ENCODE measurements around the gene AATK.

AATK gene

GRCh38 chr17:81187120-81187519, 21.1 kb upstream of the AATK start:
- Histone ChIP-seq H3K4me1 (ENCODE audit: insufficient read depth, low read length) (no peaks in the 10 kb centered on the region), H3K36me3 (ENCODE audit: insufficient read depth, low read length) (no peaks in the 10 kb centered on the region), H3K9me3 (ENCODE audit: low read length) (no peaks in the 10 kb centered on the region), H3K4me3 (ENCODE audit: low read depth in 1 of 2, low read length in 2 of 2) (no peak overlapping the region), H3K9ac (ENCODE audit: low read length) (no peak overlapping the region), H3K27me3 (ENCODE audit: control insufficient read depth in 1 of 2, insufficient read depth in 2 of 2, low read length in 2 of 2) (peaks cover 0 to 2% of the 10 kb centered on the region in 2 donors), H3K27ac (ENCODE audit: low read depth, low read length) (no peak overlapping the region)

GRCh38 chr17:81186203-81186602, 20.2 kb upstream of the AATK start:
- Histone ChIP-seq H3K9me3 (ENCODE audit: low read length) (no peaks in the 10 kb centered on the region), H3K4me1 (ENCODE audit: insufficient read depth, low read length) (no peaks in the 10 kb centered on the region), H3K36me3 (ENCODE audit: insufficient read depth, low read length) (no peaks in the 10 kb centered on the region), H3K27me3 (ENCODE audit: control insufficient read depth in 1 of 2, insufficient read depth in 2 of 2, low read length in 2 of 2) (peaks cover 0 to 5% of the 10 kb centered on the region in 2 donors), H3K4me3 (ENCODE audit: low read depth in 1 of 2, low read length in 2 of 2) (no peak overlapping the region), H3K27ac (ENCODE audit: low read depth, low read length) (no peak overlapping the region), H3K9ac (ENCODE audit: low read length) (no peak overlapping the region)

GRCh38 chr17:81184555-81184954, 18.5 kb upstream of the AATK start:
- Histone ChIP-seq H3K36me3 (ENCODE audit: insufficient read depth, low read length) (no peaks in the 10 kb centered on the region), H3K4me3 (ENCODE audit: low read depth in 1 of 2, low read length in 2 of 2) (no peak overlapping the region), H3K27me3 (ENCODE audit: control insufficient read depth in 1 of 2, insufficient read depth in 2 of 2, low read length in 2 of 2) (peaks cover 0 to 5% of the 10 kb centered on the region in 2 donors), H3K4me1 (ENCODE audit: insufficient read depth, low read length) (no peaks in the 10 kb centered on the region), H3K9ac (ENCODE audit: low read length) (no peak overlapping the region), H3K27ac (ENCODE audit: low read depth, low read length) (no peak overlapping the region), H3K9me3 (ENCODE audit: low read length) (no peaks in the 10 kb centered on the region)

GRCh38 chr17:81183807-81184206, 17.8 kb upstream of the AATK start:
- no peaks in the 10 kb centered on the region for H3K4me1 ChIP-seq (ENCODE audit: insufficient read depth, low read length)
- no peak overlapping the region for H3K27ac ChIP-seq (ENCODE audit: low read depth, low read length)
- H3K9me3 ChIP-seq (ENCODE audit: low read length): no peaks in the 10 kb centered on the region
- no peak overlapping the region for H3K4me3 ChIP-seq (ENCODE audit: low read depth in 1 of 2, low read length in 2 of 2)
- H3K27me3 ChIP-seq (ENCODE audit: control insufficient read depth in 1 of 2, insufficient read depth in 2 of 2, low read length in 2 of 2): peaks cover 0 to 5% of the 10 kb centered on the region in 2 donors
- no peak overlapping the region for H3K9ac ChIP-seq (ENCODE audit: low read length)
- H3K36me3 ChIP-seq (ENCODE audit: insufficient read depth, low read length): no peaks in the 10 kb centered on the region

GRCh38 chr17:81183316-81183715, 17.3 kb upstream of the AATK start:
- no peak overlapping the region for H3K27ac ChIP-seq (ENCODE audit: low read depth, low read length)
- H3K9me3 ChIP-seq (ENCODE audit: low read length): no peaks in the 10 kb centered on the region
- no peaks in the 10 kb centered on the region for H3K36me3 ChIP-seq (ENCODE audit: insufficient read depth, low read length)
- no peaks in the 10 kb centered on the region for H3K4me1 ChIP-seq (ENCODE audit: insufficient read depth, low read length)
- H3K9ac ChIP-seq (ENCODE audit: low read length): no peak overlapping the region
- peaks cover 0 to 5% of the 10 kb centered on the region in 2 donors for H3K27me3 ChIP-seq (ENCODE audit: control insufficient read depth in 1 of 2, insufficient read depth in 2 of 2, low read length in 2 of 2)
- no peak overlapping the region for H3K4me3 ChIP-seq (ENCODE audit: low read depth in 1 of 2, low read length in 2 of 2)

GRCh38 chr17:81182596-81182995, 16.6 kb upstream of the AATK start:
- no peak overlapping the region for H3K27ac ChIP-seq (ENCODE audit: low read depth, low read length)
- no peaks in the 10 kb centered on the region for H3K4me1 ChIP-seq (ENCODE audit: insufficient read depth, low read length)
- H3K27me3 ChIP-seq (ENCODE audit: control insufficient read depth in 1 of 2, insufficient read depth in 2 of 2, low read length in 2 of 2): peaks cover 0 to 5% of the 10 kb centered on the region in 2 donors
- H3K9me3 ChIP-seq (ENCODE audit: low read length): no peaks in the 10 kb centered on the region
- H3K36me3 ChIP-seq (ENCODE audit: insufficient read depth, low read length): no peaks in the 10 kb centered on the region
- H3K9ac ChIP-seq (ENCODE audit: low read length): no peak overlapping the region
- no peak overlapping the region for H3K4me3 ChIP-seq (ENCODE audit: low read depth in 1 of 2, low read length in 2 of 2)

- H3K27ac ChIP-seq (ENCODE audit: low read depth, low read length): no peak overlapping the region
- no peak overlapping the region for H3K4me3 ChIP-seq (ENCODE audit: low read depth in 1 of 2, low read length in 2 of 2)
- H3K9ac ChIP-seq (ENCODE audit: low read length): no peak overlapping the region
- no peaks in the 10 kb centered on the region for H3K9me3 ChIP-seq (ENCODE audit: low read length)
- H3K27me3 ChIP-seq (ENCODE audit: control insufficient read depth in 1 of 2, insufficient read depth in 2 of 2, low read length in 2 of 2): peaks cover 0 to 5% of the 10 kb centered on the region in 2 donors
- H3K4me1 ChIP-seq (ENCODE audit: insufficient read depth, low read length): no peaks in the 10 kb centered on the region
- no peaks in the 10 kb centered on the region for H3K36me3 ChIP-seq (ENCODE audit: insufficient read depth, low read length)
These were observed 15.8 kb upstream of the AATK start for GRCh38 chr17:81181811-81182185.

GRCh38 chr17:81180836-81181810, 15.1 kb upstream of the AATK start:
- Histone ChIP-seq H3K27ac (ENCODE audit: low read depth, low read length) (no peak overlapping the region), H3K27me3 (ENCODE audit: control insufficient read depth in 1 of 2, insufficient read depth in 2 of 2, low read length in 2 of 2) (peaks cover 0 to 5% of the 10 kb centered on the region in 2 donors), H3K36me3 (ENCODE audit: insufficient read depth, low read length) (no peaks in the 10 kb centered on the region), H3K4me1 (ENCODE audit: insufficient read depth, low read length) (no peaks in the 10 kb centered on the region), H3K4me3 (ENCODE audit: low read depth in 1 of 2, low read length in 2 of 2) (no peak overlapping the region), H3K9me3 (ENCODE audit: low read length) (no peaks in the 10 kb centered on the region), H3K9ac (ENCODE audit: low read length) (no peak overlapping the region)

- no peak overlapping the region for H3K9ac ChIP-seq (ENCODE audit: low read length)
- H3K4me3 ChIP-seq (ENCODE audit: low read depth in 1 of 2, low read length in 2 of 2): no peak overlapping the region
- H3K27ac ChIP-seq (ENCODE audit: low read depth, low read length): no peak overlapping the region
- H3K4me1 ChIP-seq (ENCODE audit: insufficient read depth, low read length): no peaks in the 10 kb centered on the region
- H3K36me3 ChIP-seq (ENCODE audit: insufficient read depth, low read length): no peaks in the 10 kb centered on the region
- no peaks in the 10 kb centered on the region for H3K9me3 ChIP-seq (ENCODE audit: low read length)
- peaks cover 0 to 5% of the 10 kb centered on the region in 2 donors for H3K27me3 ChIP-seq (ENCODE audit: control insufficient read depth in 1 of 2, insufficient read depth in 2 of 2, low read length in 2 of 2)
These were observed 13.8 kb upstream of the AATK start for GRCh38 chr17:81179861-81180260.

- H3K9ac ChIP-seq (ENCODE audit: low read length): no peak overlapping the region
- H3K27ac ChIP-seq (ENCODE audit: low read depth, low read length): no peak overlapping the region
- H3K9me3 ChIP-seq (ENCODE audit: low read length): no peaks in the 10 kb centered on the region
- H3K27me3 ChIP-seq (ENCODE audit: control insufficient read depth in 1 of 2, insufficient read depth in 2 of 2, low read length in 2 of 2): peaks cover 0 to 5% of the 10 kb centered on the region in 2 donors
- no peaks in the 10 kb centered on the region for H3K4me1 ChIP-seq (ENCODE audit: insufficient read depth, low read length)
- no peak overlapping the region for H3K4me3 ChIP-seq (ENCODE audit: low read depth in 1 of 2, low read length in 2 of 2)
- no peaks in the 10 kb centered on the region for H3K36me3 ChIP-seq (ENCODE audit: insufficient read depth, low read length)
These were observed 13.2 kb upstream of the AATK start for GRCh38 chr17:81179220-81179619.

- H3K36me3 ChIP-seq (ENCODE audit: insufficient read depth, low read length): no peaks in the 10 kb centered on the region
- H3K9me3 ChIP-seq (ENCODE audit: low read length): no peaks in the 10 kb centered on the region
- H3K4me3 ChIP-seq (ENCODE audit: low read depth in 1 of 2, low read length in 2 of 2): no peak overlapping the region
- H3K9ac ChIP-seq (ENCODE audit: low read length): no peak overlapping the region
- peaks cover 0 to 5% of the 10 kb centered on the region in 2 donors for H3K27me3 ChIP-seq (ENCODE audit: control insufficient read depth in 1 of 2, insufficient read depth in 2 of 2, low read length in 2 of 2)
- no peaks in the 10 kb centered on the region for H3K4me1 ChIP-seq (ENCODE audit: insufficient read depth, low read length)
- H3K27ac ChIP-seq (ENCODE audit: low read depth, low read length): no peak overlapping the region
These were observed 12.4 kb upstream of the AATK start for GRCh38 chr17:81178136-81179091.
